Activated T-cell treated with anti-CD3 and anti-CD28 coated beads, Interleukin-2, amount 50 U/mL, for 24 hours (primary cell): ENCODE measurements around the gene ACTA1.
"Not testable (repeated sequence)": the region's sequence is repeated elsewhere in the genome, so short reads cannot be mapped to it uniquely, and the experiment has no call there.

Source experiments
- DNase-seq: peaks from one replicate; pipeline ENCODE4 v3.0.0-alpha.2; 2020
- H3K27ac Mint-ChIP-seq: 2 replicates; pipeline ENCODE4 v1.8.0; 2020; ENCODE audit warnings: mild to moderate bottlenecking, mixed read lengths
- H3K27me3 Mint-ChIP-seq: 2 replicates; pipeline ENCODE4 v1.8.0; 2020; ENCODE audit warnings: mixed read lengths
- H3K36me3 Mint-ChIP-seq: 2 replicates; pipeline ENCODE4 v1.8.0; 2020; ENCODE audit warnings: low read depth, mixed read lengths
- H3K4me1 Mint-ChIP-seq: 2 replicates; pipeline ENCODE4 v1.8.0; 2020; ENCODE audit warnings: low read depth, mixed read lengths
- H3K4me3 Mint-ChIP-seq: 2 replicates; pipeline ENCODE4 v1.8.0; 2020; ENCODE audit warnings: mild to moderate bottlenecking, moderate library complexity, mixed read lengths
- H3K9me3 Mint-ChIP-seq: 2 replicates; pipeline ENCODE4 v1.8.0; 2020; ENCODE audit warnings: mixed read lengths

ACTA1 gene

DNA sequence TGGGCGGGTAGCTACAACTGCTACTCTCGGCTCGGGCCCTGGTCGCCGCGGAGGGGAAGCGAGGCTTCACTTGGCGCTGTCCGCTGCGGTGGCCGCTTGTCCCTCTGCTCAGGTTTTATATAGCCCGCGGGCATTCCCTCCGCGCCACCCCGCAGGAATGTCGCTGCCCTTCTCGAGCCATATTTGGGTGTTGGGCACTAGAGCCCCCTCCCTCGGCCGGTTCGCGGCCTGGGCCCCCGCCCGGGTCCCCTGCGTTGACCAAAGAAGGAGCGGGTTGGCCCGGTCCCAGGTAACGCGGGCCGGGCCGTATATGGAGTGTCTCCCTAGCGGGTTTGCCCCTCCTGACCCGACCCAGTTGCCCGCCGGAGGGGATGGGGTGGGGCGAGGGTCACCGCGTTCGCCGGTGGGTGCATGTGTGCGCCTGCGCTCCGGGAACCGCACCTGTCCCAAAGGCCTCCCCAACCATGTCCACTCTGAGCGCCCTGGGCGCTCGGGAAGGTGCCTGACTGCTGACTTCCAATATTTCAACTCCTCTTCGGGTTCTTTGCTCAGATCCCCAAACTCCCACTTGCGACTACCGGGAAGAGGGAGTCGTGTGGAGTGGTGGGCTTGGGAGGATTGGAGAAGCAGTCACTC lies at the start of gene ACTA1:
Gene ACTA1, minus strand, starts transcription at position 90 of the 636 bp plus-strand sequence. CDS start 979 bp downstream, outside the sequence.
- Mint-ChIP-seq H3K27me3 (peaks cover 80% of the 10 kb centered on the region), H3K4me1 (peaks cover 31% of the 10 kb centered on the region), H3K27ac (no peak within 1 kb of the TSS), H3K9me3 (no peaks in the 10 kb centered on the region), H3K36me3 (peaks cover 10% of the 10 kb centered on the region), H3K4me3 (no peak within 1 kb of the TSS)
- no peak for DNase-seq

DNA sequence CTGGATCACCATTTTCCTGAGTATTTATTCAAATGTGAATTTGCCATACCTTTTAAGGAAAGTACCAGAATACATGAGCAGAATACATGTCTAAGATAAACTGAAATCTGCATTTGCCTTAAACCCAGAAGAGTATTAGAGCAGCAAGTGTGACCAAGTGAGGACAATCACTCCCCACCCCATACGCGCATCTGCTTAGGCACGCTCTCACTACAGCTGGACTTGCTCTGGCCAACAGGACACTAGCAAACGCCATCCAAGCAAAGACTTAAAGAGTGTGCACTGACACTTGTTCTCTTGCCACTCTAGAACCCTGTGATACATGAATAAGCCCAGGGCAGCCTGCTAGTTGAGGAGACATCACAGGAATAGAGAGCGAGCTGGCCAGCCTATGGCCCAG lies 48.6 kb upstream of the ACTA1 start:
- no peaks in the 10 kb centered on the region for H3K9me3 Mint-ChIP-seq
- no peak overlapping the region for H3K27ac Mint-ChIP-seq
- no peaks in the 10 kb centered on the region for H3K27me3 Mint-ChIP-seq
- peaks cover 91% of the 10 kb centered on the region for H3K36me3 Mint-ChIP-seq
- H3K4me3 Mint-ChIP-seq: no peak overlapping the region
- DNase-seq: no peak
- peaks cover 12% of the 10 kb centered on the region for H3K4me1 Mint-ChIP-seq

DNA sequence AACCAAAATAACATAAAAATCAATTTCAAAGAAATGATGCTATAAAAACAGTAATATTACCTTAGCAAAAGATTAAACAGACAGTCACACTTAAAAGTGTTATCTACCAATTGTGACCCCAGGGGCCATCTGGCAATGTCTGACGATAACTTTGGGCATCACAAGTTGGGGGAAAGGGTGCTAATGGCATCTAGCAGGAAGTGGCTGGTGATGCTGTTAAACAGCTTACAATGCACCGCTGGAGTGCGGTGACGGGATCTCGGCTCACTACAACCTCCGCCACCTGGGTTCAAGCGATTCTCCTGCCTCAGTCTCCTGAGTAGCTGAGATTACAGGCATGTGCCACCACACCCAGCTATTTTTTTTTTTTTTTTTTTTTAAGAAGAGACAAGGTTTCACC lies 46.6 kb upstream of the ACTA1 start:
- no peak overlapping the region for H3K4me3 Mint-ChIP-seq
- H3K36me3 Mint-ChIP-seq: peaks cover 91% of the 10 kb centered on the region
- no peak overlapping the region for H3K27ac Mint-ChIP-seq
- no peaks in the 10 kb centered on the region for H3K9me3 Mint-ChIP-seq
- no peaks in the 10 kb centered on the region for H3K27me3 Mint-ChIP-seq
- H3K4me1 Mint-ChIP-seq: peaks cover 12% of the 10 kb centered on the region
- no peak for DNase-seq

DNA sequence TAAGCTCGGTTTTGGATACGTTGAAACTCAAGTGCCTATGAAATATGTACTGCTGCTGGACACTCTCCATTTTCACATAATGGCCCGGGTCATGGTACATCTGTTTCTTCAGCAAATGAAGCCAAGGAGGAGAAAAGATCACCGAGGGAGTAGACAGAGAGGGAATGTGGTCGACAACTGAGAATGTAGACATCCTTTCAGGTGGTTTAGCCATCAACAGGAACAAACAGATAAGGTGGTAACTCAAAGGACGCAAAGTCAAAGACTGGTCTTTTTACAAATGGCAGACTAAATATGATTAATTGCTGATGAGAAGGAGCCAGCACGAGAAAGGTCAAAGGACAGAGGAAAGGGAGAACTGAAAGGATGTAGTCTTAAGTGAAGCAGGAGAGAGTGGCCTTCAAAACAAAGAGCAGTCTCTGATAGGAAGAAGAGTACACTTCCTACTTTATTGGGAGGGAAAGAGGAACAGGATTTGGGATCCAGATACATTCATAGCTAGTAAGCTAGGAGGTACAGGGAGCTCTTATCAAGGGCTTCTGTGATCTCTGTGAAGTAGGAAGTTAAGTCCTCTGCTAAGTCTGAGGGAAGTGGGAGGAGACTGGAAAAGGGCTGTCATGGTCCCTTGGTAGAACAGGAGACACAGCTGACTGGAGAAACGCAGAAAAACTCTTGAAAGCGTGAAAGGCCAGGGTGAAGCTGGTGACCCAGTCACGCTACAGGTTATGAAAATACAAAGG lies 45.9 kb upstream of the ACTA1 start:
- Mint-ChIP-seq H3K27me3 (no peaks in the 10 kb centered on the region), H3K4me1 (peaks cover 12% of the 10 kb centered on the region), H3K27ac (peak overlapping the region; percentile 36), H3K4me3 (no peak overlapping the region), H3K9me3 (no peaks in the 10 kb centered on the region), H3K36me3 (peaks cover 90% of the 10 kb centered on the region)
- no peak for DNase-seq

DNA sequence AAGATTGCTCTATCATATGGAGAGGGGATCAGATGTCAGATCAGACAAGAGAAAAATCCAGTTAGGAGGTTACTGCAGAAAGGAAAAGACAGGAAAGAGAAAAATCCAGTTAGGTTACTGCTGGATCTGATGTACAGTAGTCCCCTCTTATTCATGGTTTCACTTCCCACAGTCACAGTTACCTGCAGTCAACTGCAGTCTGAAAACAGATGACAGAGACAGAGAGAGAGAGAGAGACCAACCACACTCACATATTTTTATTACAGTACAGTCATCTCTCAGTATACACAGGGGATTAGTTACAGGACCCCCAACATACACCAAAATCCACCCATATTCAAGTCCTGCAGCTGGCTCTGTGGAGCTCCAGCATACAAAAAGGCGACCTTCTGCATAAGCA lies 45.0 kb upstream of the ACTA1 start:
- peaks cover 93% of the 10 kb centered on the region for H3K36me3 Mint-ChIP-seq
- no peak for DNase-seq
- H3K27ac Mint-ChIP-seq: no peak overlapping the region
- H3K27me3 Mint-ChIP-seq: no peaks in the 10 kb centered on the region
- H3K4me3 Mint-ChIP-seq: no peak overlapping the region
- no peaks in the 10 kb centered on the region for H3K9me3 Mint-ChIP-seq
- H3K4me1 Mint-ChIP-seq: peaks cover 12% of the 10 kb centered on the region

DNA sequence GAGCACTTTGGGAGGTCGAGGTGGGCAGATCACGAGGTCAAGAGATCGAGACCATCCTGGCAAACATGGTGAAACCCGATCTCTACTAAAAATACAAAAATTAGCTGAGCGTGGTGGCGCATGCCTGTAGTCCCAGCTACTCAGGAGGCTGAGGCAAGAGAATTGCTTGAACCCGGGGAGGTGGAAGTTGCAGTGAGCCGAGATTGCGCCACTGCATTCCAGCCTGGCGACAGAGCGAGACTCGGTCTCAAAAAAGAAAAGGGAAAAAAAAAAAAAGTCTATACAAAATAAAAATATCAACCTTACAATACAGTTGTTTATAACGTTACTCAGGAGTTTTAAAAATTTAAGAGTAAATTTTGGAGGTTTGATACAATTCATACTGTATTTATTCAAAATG lies 42.0 kb upstream of the ACTA1 start:
- H3K27me3 Mint-ChIP-seq, DNase-seq, H3K27ac Mint-ChIP-seq, H3K4me3 Mint-ChIP-seq, H3K4me1 Mint-ChIP-seq, H3K9me3 Mint-ChIP-seq: not testable (repeated sequence)
- H3K36me3 Mint-ChIP-seq: peaks cover 86% of the 10 kb centered on the region

DNA sequence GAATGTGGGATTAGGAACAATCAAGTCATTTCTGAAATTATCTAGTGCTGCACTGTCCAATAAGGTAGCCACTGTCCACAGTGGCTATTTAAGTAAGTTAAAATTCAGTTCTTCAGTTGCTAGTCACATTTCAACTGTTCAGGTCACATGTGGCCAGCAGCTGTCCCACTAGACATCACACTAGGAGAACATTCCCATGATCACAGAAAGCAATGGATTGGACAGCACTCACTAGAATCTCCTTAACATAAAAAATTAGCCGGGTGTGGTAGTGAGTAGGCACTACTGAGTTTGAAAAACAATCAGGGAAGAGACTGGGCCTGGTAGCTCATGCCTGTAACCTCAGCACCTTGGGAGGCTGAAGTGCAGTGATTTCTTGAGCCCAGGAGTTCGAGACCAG lies 40.6 kb upstream of the ACTA1 start:
- Mint-ChIP-seq H3K9me3 (no peaks in the 10 kb centered on the region), H3K4me1 (peaks cover 9% of the 10 kb centered on the region), H3K27ac (no peak overlapping the region), H3K27me3 (no peaks in the 10 kb centered on the region), H3K36me3 (peaks cover 86% of the 10 kb centered on the region), H3K4me3 (no peak overlapping the region)
- DNase-seq: no peak

DNA sequence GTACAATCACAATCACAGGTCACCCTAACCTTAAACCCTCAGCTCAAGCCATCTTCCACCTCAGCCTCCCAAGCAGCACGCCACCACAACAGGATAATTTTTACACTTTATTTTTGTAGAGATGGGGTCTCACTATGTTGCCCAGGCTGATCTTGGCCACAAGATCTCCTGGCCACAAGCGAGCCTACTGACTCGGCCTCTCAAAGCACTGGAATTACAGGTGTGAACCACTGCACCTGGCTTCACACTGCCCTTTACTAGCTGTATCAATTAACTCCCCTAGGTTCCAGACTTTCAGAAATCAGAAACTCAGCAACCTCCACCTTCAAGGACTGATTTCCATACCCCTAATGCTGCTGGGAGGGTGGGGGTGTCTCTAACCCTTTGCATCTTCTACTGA lies 37.3 kb upstream of the ACTA1 start:
- H3K4me1 Mint-ChIP-seq: no peaks in the 10 kb centered on the region
- no peak for DNase-seq
- no peak overlapping the region for H3K27ac Mint-ChIP-seq
- H3K9me3 Mint-ChIP-seq: no peaks in the 10 kb centered on the region
- H3K27me3 Mint-ChIP-seq: no peaks in the 10 kb centered on the region
- H3K36me3 Mint-ChIP-seq: peaks cover 87% of the 10 kb centered on the region
- H3K4me3 Mint-ChIP-seq: no peak overlapping the region

DNA sequence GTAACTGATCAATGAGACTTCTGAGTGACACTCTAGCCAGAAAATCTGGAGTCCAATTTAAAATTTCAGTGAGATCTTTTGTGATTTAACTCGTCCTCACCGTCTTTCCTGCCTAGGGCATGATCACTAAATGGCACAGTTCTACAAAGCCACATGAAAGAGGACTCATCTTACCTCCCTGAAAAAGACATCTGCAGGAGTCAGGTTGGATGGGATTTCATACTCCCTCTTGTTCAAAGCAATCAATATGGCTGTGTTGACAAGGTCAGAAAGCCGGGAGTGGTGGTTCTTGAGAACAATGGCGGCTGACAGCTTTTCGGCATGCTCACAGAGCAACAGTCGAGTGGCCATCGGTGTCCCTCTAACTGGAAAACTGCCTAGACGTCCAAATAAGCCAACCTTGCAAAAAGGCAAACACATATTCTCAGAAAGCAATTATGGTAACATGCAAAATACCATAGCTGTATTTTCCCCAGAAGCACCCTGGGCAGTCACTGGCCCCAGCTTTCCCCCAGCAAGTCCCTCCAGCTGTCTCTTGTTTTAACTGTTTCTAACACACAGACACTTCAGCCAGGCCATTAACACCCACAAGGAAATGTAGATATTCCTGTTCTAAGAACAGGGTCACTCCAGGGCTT lies 36.6 kb upstream of the ACTA1 start:
- H3K36me3 Mint-ChIP-seq: peaks cover 87% of the 10 kb centered on the region
- H3K27me3 Mint-ChIP-seq: no peaks in the 10 kb centered on the region
- H3K4me3 Mint-ChIP-seq: no peak overlapping the region
- no peaks in the 10 kb centered on the region for H3K9me3 Mint-ChIP-seq
- no peak for DNase-seq
- H3K27ac Mint-ChIP-seq: no peak overlapping the region
- no peaks in the 10 kb centered on the region for H3K4me1 Mint-ChIP-seq

DNA sequence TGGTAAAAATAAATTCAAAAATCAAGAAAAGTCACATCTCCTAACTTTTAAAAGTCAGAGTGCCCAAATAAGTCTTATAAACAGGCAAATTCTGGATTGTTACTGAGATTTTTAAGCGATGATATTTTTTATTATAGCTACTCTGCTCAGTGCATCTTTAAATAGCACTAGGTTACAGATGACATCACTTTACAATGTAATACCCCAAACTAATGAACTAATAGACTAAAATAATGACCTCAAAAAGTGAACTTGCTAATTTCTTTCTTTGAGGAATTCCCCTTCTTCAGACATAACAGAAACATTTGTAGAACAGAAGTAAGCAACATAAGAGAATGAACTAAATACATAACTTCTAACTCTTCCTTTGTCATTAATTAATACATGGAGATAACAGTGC lies 33.0 kb upstream of the ACTA1 start:
- Mint-ChIP-seq H3K9me3 (no peaks in the 10 kb centered on the region), H3K4me1 (no peaks in the 10 kb centered on the region), H3K27me3 (no peaks in the 10 kb centered on the region), H3K36me3 (peaks cover 93% of the 10 kb centered on the region), H3K27ac (no peak overlapping the region), H3K4me3 (no peak overlapping the region)
- no peak for DNase-seq

DNA sequence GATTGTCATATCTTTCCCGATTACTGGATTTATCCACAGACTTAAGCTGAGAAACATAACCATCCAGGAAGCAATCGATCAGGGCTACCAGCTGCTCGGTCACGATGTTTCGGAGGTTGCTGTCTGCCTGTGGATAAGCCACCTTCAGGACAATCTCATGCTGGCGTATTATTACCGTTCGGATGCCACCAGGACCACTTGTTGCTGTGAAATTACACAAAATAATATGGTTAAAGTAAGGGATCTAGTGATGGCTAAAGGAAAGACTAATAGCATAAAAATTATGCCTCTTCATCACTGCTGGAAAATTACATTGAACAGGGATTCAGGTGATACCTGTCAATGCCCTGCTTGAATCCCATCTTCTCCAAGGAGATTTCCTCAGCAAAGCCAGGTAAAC lies 30.8 kb upstream of the ACTA1 start:
- Mint-ChIP-seq H3K27me3 (no peaks in the 10 kb centered on the region), H3K27ac (no peak overlapping the region), H3K9me3 (no peaks in the 10 kb centered on the region), H3K4me1 (no peaks in the 10 kb centered on the region), H3K4me3 (no peak overlapping the region), H3K36me3 (peaks cover 96% of the 10 kb centered on the region)
- no peak for DNase-seq

DNA sequence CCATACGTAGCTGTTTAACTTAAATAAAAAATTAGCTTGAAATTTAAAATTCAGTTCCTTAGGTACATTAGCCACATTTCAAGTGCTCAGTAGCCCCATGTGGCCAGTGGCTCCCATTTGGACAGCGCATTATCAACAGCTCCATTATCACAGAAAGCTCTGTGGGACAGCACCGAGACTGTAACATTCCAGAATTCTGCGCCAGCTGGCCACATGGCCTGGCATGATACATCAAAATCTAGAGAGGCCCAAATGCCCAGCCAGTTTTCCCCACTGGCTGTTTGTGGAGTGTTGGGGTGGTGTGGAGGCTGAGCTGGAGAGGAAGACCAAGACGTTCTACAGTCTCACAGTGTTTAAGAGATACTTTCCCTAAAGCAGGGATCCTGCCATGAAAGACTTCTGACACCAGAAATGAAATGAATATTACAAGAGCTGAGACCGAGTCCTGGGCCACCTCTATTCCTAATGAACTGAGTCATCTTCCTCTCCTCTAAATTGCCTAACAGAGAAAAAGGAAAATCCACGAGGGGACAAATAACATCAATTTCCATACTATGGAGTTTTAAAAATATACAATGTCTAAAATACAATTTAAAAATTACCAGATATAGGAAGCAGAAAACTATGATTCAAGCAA lies 27.3 kb upstream of the ACTA1 start:
- Mint-ChIP-seq H3K27ac (no peak overlapping the region), H3K4me3 (no peak overlapping the region), H3K27me3 (no peaks in the 10 kb centered on the region), H3K9me3 (no peaks in the 10 kb centered on the region), H3K36me3 (peaks cover 91% of the 10 kb centered on the region), H3K4me1 (peaks cover 3% of the 10 kb centered on the region)
- no peak for DNase-seq

DNA sequence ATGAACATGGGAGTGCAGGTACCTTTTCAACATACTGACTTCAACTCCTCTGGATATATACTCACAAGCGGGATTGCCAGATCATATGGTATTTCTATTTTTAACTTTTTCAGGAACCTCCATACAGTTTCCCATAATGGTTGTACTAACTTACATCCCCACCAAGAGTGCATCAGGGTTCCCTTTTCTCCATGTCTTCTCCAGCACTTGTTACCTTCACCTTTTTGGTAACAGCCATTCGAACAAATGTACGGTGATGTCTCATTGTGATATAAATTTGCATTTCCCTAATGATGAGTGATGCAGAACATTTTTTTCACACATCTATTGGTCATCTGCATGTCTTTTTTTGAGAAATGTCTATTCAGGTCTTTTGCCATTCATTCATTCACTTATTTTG lies 25.9 kb upstream of the ACTA1 start:
- Mint-ChIP-seq H3K27ac (no peak overlapping the region), H3K9me3 (no peaks in the 10 kb centered on the region), H3K36me3 (peaks cover 90% of the 10 kb centered on the region), H3K4me1 (peaks cover 3% of the 10 kb centered on the region), H3K4me3 (no peak overlapping the region), H3K27me3 (no peaks in the 10 kb centered on the region)
- DNase-seq: no peak

DNA sequence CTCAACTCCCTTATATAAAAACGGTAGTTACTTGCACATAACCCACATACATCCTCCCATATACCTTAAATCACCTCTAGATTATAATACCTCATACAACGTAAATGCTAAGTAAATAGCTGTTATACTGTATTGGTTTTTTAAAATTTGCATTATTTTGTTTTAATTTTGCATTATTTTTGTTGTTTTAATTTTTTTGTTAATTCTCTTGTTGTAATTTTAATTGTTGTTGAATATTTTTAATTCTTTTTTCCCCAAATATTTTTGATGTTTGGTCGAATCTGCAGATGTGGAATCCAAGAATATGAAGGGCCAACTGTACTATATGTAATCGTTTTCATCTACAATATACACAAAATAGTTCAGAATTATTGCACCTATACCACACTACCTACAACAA lies 23.5 kb upstream of the ACTA1 start:
- H3K36me3 Mint-ChIP-seq: peaks cover 91% of the 10 kb centered on the region
- no peaks in the 10 kb centered on the region for H3K9me3 Mint-ChIP-seq
- H3K4me3 Mint-ChIP-seq: no peak overlapping the region
- peaks cover 3% of the 10 kb centered on the region for H3K4me1 Mint-ChIP-seq
- no peaks in the 10 kb centered on the region for H3K27me3 Mint-ChIP-seq
- no peak overlapping the region for H3K27ac Mint-ChIP-seq
- DNase-seq: no peak

DNA sequence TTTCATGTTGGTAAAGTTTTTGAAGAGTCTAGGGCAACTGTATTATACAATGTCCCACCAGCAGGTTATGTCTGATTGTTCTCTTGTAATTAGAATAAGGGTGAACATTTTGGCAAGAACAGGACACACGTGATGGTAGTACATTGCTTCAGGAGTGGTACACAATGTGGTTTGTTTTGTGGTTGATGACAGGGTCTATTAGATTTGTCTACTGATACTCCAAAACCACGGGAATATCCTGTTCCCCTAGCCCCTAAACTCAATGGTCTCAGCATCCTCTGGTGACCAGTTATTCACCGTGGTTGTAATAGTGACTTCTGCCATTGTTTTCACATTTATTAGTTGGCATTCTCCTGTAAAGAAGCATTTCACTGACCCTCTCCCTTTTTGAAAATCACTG lies 22.1 kb upstream of the ACTA1 start:
- no peak overlapping the region for H3K4me3 Mint-ChIP-seq
- H3K9me3 Mint-ChIP-seq: no peaks in the 10 kb centered on the region
- H3K36me3 Mint-ChIP-seq: peaks cover 91% of the 10 kb centered on the region
- peak overlapping the region; percentile 1 for H3K27ac Mint-ChIP-seq
- H3K27me3 Mint-ChIP-seq: no peaks in the 10 kb centered on the region
- DNase-seq: no peak
- H3K4me1 Mint-ChIP-seq: peaks cover 3% of the 10 kb centered on the region
